K562 (cell line): ENCODE measurements around the gene LDLRAD3.

ENCODE experiments used
- CHD2 ChIP-seq: IDR thresholded peaks from 2 replicates; pipeline ENCODE4 v1.6.1; 2011; ENCODE audit warnings: low read depth, low read length
- ESRRB ChIP-seq: fragments of 250-450 bp; sonication (Bioruptor Pico); IDR thresholded peaks from 2 replicates; pipeline ENCODE4 v1.5.0; 2020; ENCODE audit warnings: mild to moderate bottlenecking, moderate library complexity, borderline replicate concordance
- OTX1 ChIP-seq: fragments of 450-650 bp; formaldehyde crosslinking; IDR thresholded peaks from 2 replicates; pipeline ENCODE4 v1.4.0; 2022; ENCODE audit warnings: mild to moderate bottlenecking
- POLR2A ChIP-seq: fragments of 450-650 bp; conservative IDR thresholded peaks from 2 replicates; pipeline ENCODE4 v1.6.1; 2016
- RBM15 ChIP-seq: fragments of 200-400 bp; formaldehyde crosslinking; IDR thresholded peaks from 2 replicates; pipeline ENCODE4 v1.6.1; 2018; ENCODE audit warnings: mild to moderate bottlenecking, low read length, moderate library complexity; ENCODE audit not compliant: insufficient read depth
- RNF2 ChIP-seq: sonication (generic); IDR thresholded peaks from 2 replicates; pipeline ENCODE4 v1.6.1; 2016
- SMARCC2 ChIP-seq: fragments of 450-650 bp; IDR thresholded peaks from 2 replicates; pipeline ENCODE4 v1.6.1; 2017; ENCODE audit warnings: antibody characterized with exemption, moderate library complexity, mild to moderate bottlenecking, low read depth
- SMARCE1 ChIP-seq: fragments of 450-650 bp; IDR thresholded peaks from 2 replicates; pipeline ENCODE4 v1.7.1; 2016; ENCODE audit warnings: mild to moderate bottlenecking
- TEAD4 ChIP-seq, 2 experiments: sonication (generic) in 1 of 2; formaldehyde crosslinking in 1 of 2; IDR thresholded peaks; 2 replicates each; pipeline versions ENCODE4 v1.6.1 to v1.8.0; 2012 to 2022; ENCODE audit warnings: borderline replicate concordance in 1 of 2, inconsistent platforms in 1 of 2, low read length in 1 of 2, mild to moderate bottlenecking in 1 of 2, missing genetic modification reagents in 1 of 2
- TRIM28 ChIP-seq: fragments of 450-650 bp; IDR thresholded peaks from 2 replicates; pipeline ENCODE4 v1.6.1; 2017
- TF ChIP-seq, protein P1 (sequence below): IDR thresholded peaks from 2 replicates; pipeline ENCODE4 v1.6.1; 2011; ENCODE audit warnings: borderline replicate concordance, low read depth, mild to moderate bottlenecking, moderate library complexity, low read length; ENCODE audit not compliant: insufficient read depth, poor library complexity, severe bottlenecking
- TF ChIP-seq, protein P2 (sequence below), 2 experiments: fragments of 450-650 bp in 1 of 2; sonication (generic) in 1 of 2; formaldehyde crosslinking in 1 of 2; IDR thresholded peaks; 2 replicates each; pipeline versions ENCODE4 v1.7.1 to v1.9.0; 2016 to 2022; ENCODE audit warnings: inconsistent platforms in 1 of 2, mild to moderate bottlenecking in 1 of 2, missing genetic modification reagents in 1 of 2
- TF ChIP-seq, protein P3 (sequence below), 3 experiments: IDR thresholded peaks in 2 of 3; conservative IDR thresholded peaks in 1 of 3; 2 replicates each; pipeline ENCODE4 v1.5.1; 2011 to 2012; ENCODE audit warnings: low read length in 3 of 3, mild to moderate bottlenecking in 3 of 3, control low read depth in 2 of 3, improper control_type of control experiment in 1 of 3, inconsistent platforms in 1 of 3, low read depth in 1 of 3, mixed read lengths in 1 of 3, moderate library complexity in 1 of 3; ENCODE audit not compliant: insufficient read depth in 2 of 3

DNA sequence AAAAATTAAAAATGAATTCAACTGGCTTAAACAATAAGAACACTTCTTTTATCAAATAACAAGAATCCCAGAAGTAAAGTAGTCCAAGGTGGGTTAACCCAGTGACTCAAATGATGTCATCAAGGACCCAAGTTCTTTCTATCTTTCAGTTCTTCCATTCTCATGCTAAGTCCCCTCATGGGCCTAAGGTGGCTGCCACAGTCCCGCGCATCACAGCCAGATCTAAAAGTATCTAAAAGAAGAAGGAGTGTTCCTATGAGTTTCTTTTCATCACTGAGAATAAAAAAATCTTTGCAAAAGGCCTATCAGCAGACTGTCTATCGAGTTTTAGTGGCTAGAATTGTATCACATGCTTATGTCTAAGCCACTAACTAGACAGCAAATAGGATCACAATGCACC, 37.2 kb upstream of the LDLRAD3 start:
- TF ChIP-seq RNF2: no peak
- TF ChIP-seq, protein P1, sequence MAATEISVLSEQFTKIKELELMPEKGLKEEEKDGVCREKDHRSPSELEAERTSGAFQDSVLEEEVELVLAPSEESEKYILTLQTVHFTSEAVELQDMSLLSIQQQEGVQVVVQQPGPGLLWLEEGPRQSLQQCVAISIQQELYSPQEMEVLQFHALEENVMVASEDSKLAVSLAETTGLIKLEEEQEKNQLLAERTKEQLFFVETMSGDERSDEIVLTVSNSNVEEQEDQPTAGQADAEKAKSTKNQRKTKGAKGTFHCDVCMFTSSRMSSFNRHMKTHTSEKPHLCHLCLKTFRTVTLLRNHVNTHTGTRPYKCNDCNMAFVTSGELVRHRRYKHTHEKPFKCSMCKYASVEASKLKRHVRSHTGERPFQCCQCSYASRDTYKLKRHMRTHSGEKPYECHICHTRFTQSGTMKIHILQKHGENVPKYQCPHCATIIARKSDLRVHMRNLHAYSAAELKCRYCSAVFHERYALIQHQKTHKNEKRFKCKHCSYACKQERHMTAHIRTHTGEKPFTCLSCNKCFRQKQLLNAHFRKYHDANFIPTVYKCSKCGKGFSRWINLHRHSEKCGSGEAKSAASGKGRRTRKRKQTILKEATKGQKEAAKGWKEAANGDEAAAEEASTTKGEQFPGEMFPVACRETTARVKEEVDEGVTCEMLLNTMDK: no peak
- no peak for TF ChIP-seq POLR2A
- no peak for TF ChIP-seq CHD2
- TF ChIP-seq TEAD4 (IDR thresholded peaks at IDR 0.05; ENCODE audit: low read length): no peak
- no peak for TF ChIP-seq TEAD4 (CRISPR knock-in tag; IDR thresholded peaks at IDR 0.05; ENCODE audit: borderline replicate concordance)
- TF ChIP-seq SMARCE1: no peak
- no peak for TF ChIP-seq OTX1 (CRISPR knock-in tag)
- TF ChIP-seq ESRRB: no peak
- TF ChIP-seq SMARCC2: no peak
- TF ChIP-seq, protein P2, sequence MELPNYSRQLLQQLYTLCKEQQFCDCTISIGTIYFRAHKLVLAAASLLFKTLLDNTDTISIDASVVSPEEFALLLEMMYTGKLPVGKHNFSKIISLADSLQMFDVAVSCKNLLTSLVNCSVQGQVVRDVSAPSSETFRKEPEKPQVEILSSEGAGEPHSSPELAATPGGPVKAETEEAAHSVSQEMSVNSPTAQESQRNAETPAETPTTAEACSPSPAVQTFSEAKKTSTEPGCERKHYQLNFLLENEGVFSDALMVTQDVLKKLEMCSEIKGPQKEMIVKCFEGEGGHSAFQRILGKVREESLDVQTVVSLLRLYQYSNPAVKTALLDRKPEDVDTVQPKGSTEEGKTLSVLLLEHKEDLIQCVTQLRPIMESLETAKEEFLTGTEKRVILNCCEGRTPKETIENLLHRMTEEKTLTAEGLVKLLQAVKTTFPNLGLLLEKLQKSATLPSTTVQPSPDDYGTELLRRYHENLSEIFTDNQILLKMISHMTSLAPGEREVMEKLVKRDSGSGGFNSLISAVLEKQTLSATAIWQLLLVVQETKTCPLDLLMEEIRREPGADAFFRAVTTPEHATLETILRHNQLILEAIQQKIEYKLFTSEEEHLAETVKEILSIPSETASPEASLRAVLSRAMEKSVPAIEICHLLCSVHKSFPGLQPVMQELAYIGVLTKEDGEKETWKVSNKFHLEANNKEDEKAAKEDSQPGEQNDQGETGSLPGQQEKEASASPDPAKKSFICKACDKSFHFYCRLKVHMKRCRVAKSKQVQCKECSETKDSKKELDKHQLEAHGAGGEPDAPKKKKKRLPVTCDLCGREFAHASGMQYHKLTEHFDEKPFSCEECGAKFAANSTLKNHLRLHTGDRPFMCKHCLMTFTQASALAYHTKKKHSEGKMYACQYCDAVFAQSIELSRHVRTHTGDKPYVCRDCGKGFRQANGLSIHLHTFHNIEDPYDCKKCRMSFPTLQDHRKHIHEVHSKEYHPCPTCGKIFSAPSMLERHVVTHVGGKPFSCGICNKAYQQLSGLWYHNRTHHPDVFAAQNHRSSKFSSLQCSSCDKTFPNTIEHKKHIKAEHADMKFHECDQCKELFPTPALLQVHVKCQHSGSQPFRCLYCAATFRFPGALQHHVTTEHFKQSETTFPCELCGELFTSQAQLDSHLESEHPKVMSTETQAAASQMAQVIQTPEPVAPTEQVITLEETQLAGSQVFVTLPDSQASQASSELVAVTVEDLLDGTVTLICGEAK (IDR thresholded peaks at IDR 0.05): no peak
- TF ChIP-seq, protein P2 (CRISPR knock-in tag; IDR thresholded peaks at IDR 0.05): no peak
- TF ChIP-seq, protein P3, sequence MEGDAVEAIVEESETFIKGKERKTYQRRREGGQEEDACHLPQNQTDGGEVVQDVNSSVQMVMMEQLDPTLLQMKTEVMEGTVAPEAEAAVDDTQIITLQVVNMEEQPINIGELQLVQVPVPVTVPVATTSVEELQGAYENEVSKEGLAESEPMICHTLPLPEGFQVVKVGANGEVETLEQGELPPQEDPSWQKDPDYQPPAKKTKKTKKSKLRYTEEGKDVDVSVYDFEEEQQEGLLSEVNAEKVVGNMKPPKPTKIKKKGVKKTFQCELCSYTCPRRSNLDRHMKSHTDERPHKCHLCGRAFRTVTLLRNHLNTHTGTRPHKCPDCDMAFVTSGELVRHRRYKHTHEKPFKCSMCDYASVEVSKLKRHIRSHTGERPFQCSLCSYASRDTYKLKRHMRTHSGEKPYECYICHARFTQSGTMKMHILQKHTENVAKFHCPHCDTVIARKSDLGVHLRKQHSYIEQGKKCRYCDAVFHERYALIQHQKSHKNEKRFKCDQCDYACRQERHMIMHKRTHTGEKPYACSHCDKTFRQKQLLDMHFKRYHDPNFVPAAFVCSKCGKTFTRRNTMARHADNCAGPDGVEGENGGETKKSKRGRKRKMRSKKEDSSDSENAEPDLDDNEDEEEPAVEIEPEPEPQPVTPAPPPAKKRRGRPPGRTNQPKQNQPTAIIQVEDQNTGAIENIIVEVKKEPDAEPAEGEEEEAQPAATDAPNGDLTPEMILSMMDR (IDR thresholded peaks at IDR 0.05 in 2 of 3, conservative IDR thresholded peaks at IDR 0.05 in 1 of 3; ENCODE audit: insufficient read depth in 2 of 3, low read depth in 1 of 3, low read length in 3 of 3): no peak
- TF ChIP-seq TRIM28: no peak
- TF ChIP-seq RBM15: no peak
